Effector memory CD8-positive, alpha-beta T cell (primary cell): ENCODE data around the gene VKORC1.
"Not testable (repeated sequence)": the region's sequence is repeated elsewhere in the genome, so short reads cannot be mapped to it uniquely, and the experiment has no call there.

ENCODE experiments used
- ATAC-seq: fragments of 150-1000 bp; cut with Tn5 transposase; replicated peaks from 2 replicates; pipeline ENCODE4 v1.10.0; 2021; ENCODE audit warnings: mild to moderate bottlenecking, moderate library complexity
- DNase-seq, 3 experiments: peaks; one replicate each; pipeline ENCODE4 v3.0.0; 2021
- H3K27ac Mint-ChIP-seq, 2 donors: one replicate each; pipeline ENCODE4 v1.8.0; 2022; ENCODE audit warnings: mild to moderate bottlenecking in 2 of 2, mixed read lengths in 2 of 2, moderate library complexity in 2 of 2
- H3K27me3 Mint-ChIP-seq, 2 donors: one replicate each; pipeline ENCODE4 v1.8.0; 2022; ENCODE audit warnings: mixed read lengths in 2 of 2
- H3K36me3 Mint-ChIP-seq: one replicate; pipeline ENCODE4 v1.8.0; 2022; ENCODE audit warnings: mild to moderate bottlenecking, moderate library complexity, mixed read lengths; ENCODE audit not compliant: insufficient read depth
- H3K4me1 Mint-ChIP-seq, 2 donors: one replicate each; pipeline ENCODE4 v1.8.0; 2022; ENCODE audit warnings: low read depth in 2 of 2, mixed read lengths in 2 of 2
- H3K4me3 Mint-ChIP-seq, 2 donors: one replicate each; pipeline ENCODE4 v1.8.0; 2022; ENCODE audit warnings: mild to moderate bottlenecking in 2 of 2, mixed read lengths in 2 of 2, moderate library complexity in 2 of 2
- H3K9me3 Mint-ChIP-seq, 2 donors: one replicate each; pipeline ENCODE4 v1.8.0; 2022; ENCODE audit warnings: mixed read lengths in 2 of 2

Gene VKORC1

GRCh38 chr16:31108035-31108793, 13.6 kb upstream of the VKORC1 start, which contains the start of gene BCKDK:
BCKDK (plus strand) TSS chr16:31108386; CDS start chr16:31109224, 838 bp downstream.
- H3K4me3 Mint-ChIP-seq = peak within 1 kb of the TSS; percentile 86 to 88
- peak within 1 kb of the TSS; percentile 54 to 83 for H3K27ac Mint-ChIP-seq
- DNase-seq (peak; percentile 27 to 43 (median 32)), ATAC-seq (peak; percentile 70)
- peaks cover 11 to 13% of the 10 kb centered on the region in 2 donors for H3K4me1 Mint-ChIP-seq
- H3K9me3 Mint-ChIP-seq = no peaks in the 10 kb centered on the region
- H3K27me3 Mint-ChIP-seq = no peaks in the 10 kb centered on the region
- peaks cover 18% of the 10 kb centered on the region for H3K36me3 Mint-ChIP-seq

- ATAC-seq (no peak), DNase-seq (no peak)
- H3K36me3 Mint-ChIP-seq = peaks cover 19% of the 10 kb centered on the region
Observed at GRCh38 chr16:31107465-31107867, 12.9 kb upstream of the VKORC1 start.

GRCh38 chr16:31106509-31107464, 12.2 kb upstream of the VKORC1 start:
- peaks cover 11 to 13% of the 10 kb centered on the region in 2 donors for H3K4me1 Mint-ChIP-seq
- peak overlapping the region; percentile 53 to 54 for H3K27ac Mint-ChIP-seq
- no peak for DNase-seq
- no peak overlapping the region for H3K4me3 Mint-ChIP-seq
- H3K27me3 Mint-ChIP-seq = no peaks in the 10 kb centered on the region
- H3K36me3 Mint-ChIP-seq = peaks cover 14% of the 10 kb centered on the region
- ATAC-seq = no peak
- H3K9me3 Mint-ChIP-seq = no peaks in the 10 kb centered on the region

More at GRCh38 chr16:31107465-31107867, 12.9 kb upstream of the VKORC1 start:
- no peaks in the 10 kb centered on the region for H3K9me3 Mint-ChIP-seq
- H3K27ac Mint-ChIP-seq = peak overlapping the region; percentile 53 to 54
- H3K27me3 Mint-ChIP-seq = no peaks in the 10 kb centered on the region
- H3K4me3 Mint-ChIP-seq = peak overlapping the region; percentile 86 to 88
- H3K4me1 Mint-ChIP-seq = peaks cover 11 to 13% of the 10 kb centered on the region in 2 donors

- Mint-ChIP-seq H3K27ac (peak overlapping the region in 1 of 2 donors; percentile 44), H3K4me1 (peaks cover 11 to 13% of the 10 kb centered on the region in 2 donors), H3K36me3 (peaks cover 9% of the 10 kb centered on the region), H3K9me3 (no peaks in the 10 kb centered on the region), H3K4me3 (no peak overlapping the region), H3K27me3 (no peaks in the 10 kb centered on the region)
- DNase-seq (peak; percentile 80 to 81 (median 80)), ATAC-seq (peak; percentile 82)
Observed at GRCh38 chr16:31105677-31106213, 11.1 kb upstream of the VKORC1 start.

GRCh38 chr16:31100876-31101641, 6.5 kb upstream of the VKORC1 start:
- not testable (repeated sequence) for H3K27me3 Mint-ChIP-seq, H3K4me1 Mint-ChIP-seq, H3K4me3 Mint-ChIP-seq, DNase-seq, H3K9me3 Mint-ChIP-seq, ATAC-seq, H3K27ac Mint-ChIP-seq
- H3K36me3 Mint-ChIP-seq = peaks cover 14% of the 10 kb centered on the region

- Mint-ChIP-seq H3K9me3 (no peaks in the 10 kb centered on the region), H3K27ac (no peak overlapping the region), H3K27me3 (no peaks in the 10 kb centered on the region), H3K4me3 (no peak overlapping the region), H3K4me1 (peaks cover 7 to 9% of the 10 kb centered on the region in 2 donors), H3K36me3 (peaks cover 19% of the 10 kb centered on the region)
- no peak for ATAC-seq
- no peak for DNase-seq
Observed at GRCh38 chr16:31099860-31100638, 5.5 kb upstream of the VKORC1 start.

GRCh38 chr16:31094088-31094423, 541 bp downstream of the VKORC1 start:
- peaks cover 40% of the 10 kb centered on the region for H3K36me3 Mint-ChIP-seq
- peak overlapping the region; percentile 86 to 98 for H3K4me3 Mint-ChIP-seq
- ATAC-seq (no peak), DNase-seq (no peak)
- H3K9me3 Mint-ChIP-seq = no peaks in the 10 kb centered on the region
- H3K27ac Mint-ChIP-seq = peak overlapping the region; percentile 39 to 87
- H3K4me1 Mint-ChIP-seq = peaks cover 18 to 23% of the 10 kb centered on the region in 2 donors
- no peaks in the 10 kb centered on the region for H3K27me3 Mint-ChIP-seq

- ATAC-seq (no peak), DNase-seq (no peak)
- Mint-ChIP-seq H3K4me1 (peaks cover 18 to 23% of the 10 kb centered on the region in 2 donors), H3K27ac (no peak overlapping the region), H3K27me3 (no peaks in the 10 kb centered on the region), H3K36me3 (peaks cover 39% of the 10 kb centered on the region), H3K9me3 (no peaks in the 10 kb centered on the region), H3K4me3 (peak overlapping the region; percentile 10 to 98)
Observed at GRCh38 chr16:31093132-31093703, 1.4 kb downstream of the VKORC1 start.

- peak overlapping the region; percentile 41 to 98 for H3K4me3 Mint-ChIP-seq
Observed at GRCh38 chr16:31092330-31092729, 2.3 kb downstream of the VKORC1 start.

GRCh38 chr16:31090540-31090939, 4.1 kb downstream of the VKORC1 start:
- Mint-ChIP-seq H3K27ac (no peak overlapping the region), H3K4me1 (peaks cover 15 to 25% of the 10 kb centered on the region in 2 donors)

More at GRCh38 chr16:31092330-31092729, 2.3 kb downstream of the VKORC1 start:
- no peak for DNase-seq
- Mint-ChIP-seq H3K36me3 (peaks cover 37% of the 10 kb centered on the region), H3K27ac (no peak overlapping the region), H3K4me1 (peaks cover 18 to 23% of the 10 kb centered on the region in 2 donors), H3K27me3 (no peaks in the 10 kb centered on the region), H3K9me3 (no peaks in the 10 kb centered on the region)
- no peak for ATAC-seq

GRCh38 chr16:31089199-31089598, 5.4 kb downstream of the VKORC1 start:
- H3K27me3 Mint-ChIP-seq = no peaks in the 10 kb centered on the region

More at GRCh38 chr16:31090540-31090939, 4.1 kb downstream of the VKORC1 start:
- Mint-ChIP-seq H3K9me3 (no peaks in the 10 kb centered on the region), H3K27me3 (no peaks in the 10 kb centered on the region), H3K4me3 (no peak overlapping the region), H3K36me3 (peaks cover 39% of the 10 kb centered on the region)
- DNase-seq (no peak), ATAC-seq (no peak)

More at GRCh38 chr16:31089199-31089598, 5.4 kb downstream of the VKORC1 start:
- no peak for ATAC-seq
- Mint-ChIP-seq H3K36me3 (peaks cover 25% of the 10 kb centered on the region), H3K4me3 (no peak overlapping the region), H3K27ac (peak overlapping the region in 1 of 2 donors; percentile 32), H3K9me3 (no peaks in the 10 kb centered on the region), H3K4me1 (peaks cover 14 to 20% of the 10 kb centered on the region in 2 donors)
- DNase-seq = no peak
